ENCODE data around the gene PPP1R17.

PPP1R17 gene

GRCh38 chr7:31748084-31748483, 61.1 kb downstream of the PPP1R17 start:
- DNase-seq (ENCODE audit: low spot score): no peak
- TF ChIP-seq CTCF (IDR thresholded peaks at IDR 0.05; ENCODE audit: extremely low read depth, missing control alignments): no peak

GRCh38 chr7:31751726-31752125, 64.7 kb downstream of the PPP1R17 start:
- no peak for DNase-seq (ENCODE audit: low spot score)
- no peak for TF ChIP-seq CTCF (IDR thresholded peaks at IDR 0.05; ENCODE audit: extremely low read depth, missing control alignments)

Data from GM20000 (cell line).